ENCODE data around the gene SEC61A2. TPM values are rescaled to one million over a fixed set of nuclear protein-coding genes. Genes with fewer than 3 reads are reported as not detected.

The SEC61A2 gene
- total RNA-seq, 1 donor from 2014 or later, result 14.3 TPM

GRCh38 chr10:12191715-12192114, 62.2 kb downstream of the SEC61A2 start:
- Mint-ChIP-seq H3K4me1 (ENCODE audit: low read depth, unreplicated experiment) (peaks cover 12% of the 10 kb centered on the region), H3K36me3 (ENCODE audit: low read depth, unreplicated experiment) (no peaks in the 10 kb centered on the region), H3K27ac (ENCODE audit: unreplicated experiment) (no peak overlapping the region), H3K9me3 (ENCODE audit: unreplicated experiment) (no peaks in the 10 kb centered on the region), H3K4me3 (ENCODE audit: unreplicated experiment) (no peak overlapping the region), H3K27me3 (ENCODE audit: low read depth, unreplicated experiment) (no peaks in the 10 kb centered on the region)
- Histone ChIP-seq H3K79me2 (ENCODE audit: insufficient read depth, low read length) (peaks cover 94% of the 10 kb centered on the region), H3K9ac (ENCODE audit: low read length) (no peak overlapping the region), H2AFZ (ENCODE audit: low read depth, low read length) (no peak overlapping the region), H3K9me3 (ENCODE audit: insufficient read depth, low read depth, low read length) (no peaks in the 10 kb centered on the region), H3K4me3 (ENCODE audit: insufficient read depth, low read depth, low read length) (no peak overlapping the region), H4K20me1 (ENCODE audit: insufficient read depth, low read length) (peaks cover 30% of the 10 kb centered on the region), H3K27me3 (ENCODE audit: insufficient read depth, low read length) (no peaks in the 10 kb centered on the region), H3K27ac (ENCODE audit: low read depth, low read length) (no peak overlapping the region), H3K4me2 (ENCODE audit: low read length) (no peak overlapping the region), H3K4me1 (ENCODE audit: insufficient read depth, low read length) (peaks cover 8% of the 10 kb centered on the region), H3K36me3 (ENCODE audit: insufficient read depth, low read length) (no peaks in the 10 kb centered on the region)
- DNase-seq (ENCODE audit: low read depth) (no peak), FAIRE-seq (no peak)
- no peak for TF ChIP-seq CTCF (IDR thresholded peaks at IDR 0.05; ENCODE audit: insufficient read depth, low read depth, low read length)
- TF ChIP-seq EZH2 (IDR thresholded peaks at IDR 0.05; ENCODE audit: insufficient read depth, low read length), result no peak

- Histone ChIP-seq H3K27me3 (ENCODE audit: insufficient read depth, low read length) (no peaks in the 10 kb centered on the region), H3K4me1 (ENCODE audit: insufficient read depth, low read length) (peaks cover 8% of the 10 kb centered on the region), H3K79me2 (ENCODE audit: insufficient read depth, low read length) (peaks cover 94% of the 10 kb centered on the region), H3K4me3 (ENCODE audit: insufficient read depth, low read depth, low read length) (no peak overlapping the region), H3K4me2 (ENCODE audit: low read length) (peak overlapping the region; percentile 91), H4K20me1 (ENCODE audit: insufficient read depth, low read length) (peaks cover 33% of the 10 kb centered on the region), H3K9me3 (ENCODE audit: insufficient read depth, low read depth, low read length) (no peaks in the 10 kb centered on the region), H3K36me3 (ENCODE audit: insufficient read depth, low read length) (no peaks in the 10 kb centered on the region), H2AFZ (ENCODE audit: low read depth, low read length) (no peak overlapping the region), H3K9ac (ENCODE audit: low read length) (no peak overlapping the region), H3K27ac (ENCODE audit: low read depth, low read length) (peak overlapping the region; percentile 3)
- no peaks in the 10 kb centered on the region for H3K27me3 Mint-ChIP-seq (ENCODE audit: low read depth, unreplicated experiment)
- FAIRE-seq, result no peak
- H3K9me3 Mint-ChIP-seq (ENCODE audit: unreplicated experiment), result no peaks in the 10 kb centered on the region
- no peak for TF ChIP-seq CTCF (IDR thresholded peaks at IDR 0.05; ENCODE audit: insufficient read depth, low read depth, low read length)
- no peak for TF ChIP-seq EZH2 (IDR thresholded peaks at IDR 0.05; ENCODE audit: insufficient read depth, low read length)
- no peaks in the 10 kb centered on the region for H3K36me3 Mint-ChIP-seq (ENCODE audit: low read depth, unreplicated experiment)
- peak overlapping the region; percentile 18 for H3K4me3 Mint-ChIP-seq (ENCODE audit: unreplicated experiment)
- no peak overlapping the region for H3K27ac Mint-ChIP-seq (ENCODE audit: unreplicated experiment)
- H3K4me1 Mint-ChIP-seq (ENCODE audit: low read depth, unreplicated experiment), result peaks cover 14% of the 10 kb centered on the region
- peak; percentile 46 for DNase-seq (ENCODE audit: low read depth)
Measured at GRCh38 chr10:12193193-12193592, 63.7 kb downstream of the SEC61A2 start.

- Histone ChIP-seq H3K9ac (ENCODE audit: low read length) (peak overlapping the region; percentile 93), H2AFZ (ENCODE audit: low read depth, low read length) (peak overlapping the region; percentile 93), H3K4me1 (ENCODE audit: insufficient read depth, low read length) (peaks cover 8% of the 10 kb centered on the region), H3K36me3 (ENCODE audit: insufficient read depth, low read length) (peaks cover 10% of the 10 kb centered on the region), H3K4me3 (ENCODE audit: insufficient read depth, low read depth, low read length) (peak overlapping the region; percentile 95), H3K79me2 (ENCODE audit: insufficient read depth, low read length) (peaks cover 94% of the 10 kb centered on the region), H3K27me3 (ENCODE audit: insufficient read depth, low read length) (no peaks in the 10 kb centered on the region), H3K4me2 (ENCODE audit: low read length) (peak overlapping the region; percentile 91), H4K20me1 (ENCODE audit: insufficient read depth, low read length) (peaks cover 36% of the 10 kb centered on the region), H3K27ac (ENCODE audit: low read depth, low read length) (peak overlapping the region; percentile 91), H3K9me3 (ENCODE audit: insufficient read depth, low read depth, low read length) (no peaks in the 10 kb centered on the region)
- Mint-ChIP-seq H3K9me3 (ENCODE audit: unreplicated experiment) (no peaks in the 10 kb centered on the region), H3K27ac (ENCODE audit: unreplicated experiment) (peak overlapping the region; percentile 98), H3K36me3 (ENCODE audit: low read depth, unreplicated experiment) (peaks cover 1% of the 10 kb centered on the region), H3K4me3 (ENCODE audit: unreplicated experiment) (peak overlapping the region; percentile 95), H3K4me1 (ENCODE audit: low read depth, unreplicated experiment) (peaks cover 15% of the 10 kb centered on the region), H3K27me3 (ENCODE audit: low read depth, unreplicated experiment) (no peaks in the 10 kb centered on the region)
- TF ChIP-seq EZH2 (IDR thresholded peaks at IDR 0.05; ENCODE audit: insufficient read depth, low read length), result no peak
- TF ChIP-seq CTCF (IDR thresholded peaks at IDR 0.05; ENCODE audit: insufficient read depth, low read depth, low read length), result no peak
- DNase-seq (ENCODE audit: low read depth) (peak; percentile 12), FAIRE-seq (no peak)
Measured at GRCh38 chr10:12194752-12195271, 65.3 kb downstream of the SEC61A2 start.
